Fibroblast of pulmonary artery (primary cell): ENCODE measurements around the gene OVCA2.

Experiments
- DNase-seq: peaks from one replicate; pipeline ENCODE4 v3.0.0-alpha.2; 2010; ENCODE audit warnings: low read depth
- H3K4me3 ChIP-seq: replicated peaks from 2 replicates; pipeline ENCODE4 v1.5.1; 2011; ENCODE audit warnings: low read depth, mild to moderate bottlenecking, control low read depth, low read length, moderate library complexity
- CTCF ChIP-seq: IDR thresholded peaks from 2 replicates; pipeline ENCODE4 v1.5.1; 2011; ENCODE audit warnings: mild to moderate bottlenecking, control low read depth, low read length, inconsistent platforms; ENCODE audit errors: missing control alignments

OVCA2 gene

DNA sequence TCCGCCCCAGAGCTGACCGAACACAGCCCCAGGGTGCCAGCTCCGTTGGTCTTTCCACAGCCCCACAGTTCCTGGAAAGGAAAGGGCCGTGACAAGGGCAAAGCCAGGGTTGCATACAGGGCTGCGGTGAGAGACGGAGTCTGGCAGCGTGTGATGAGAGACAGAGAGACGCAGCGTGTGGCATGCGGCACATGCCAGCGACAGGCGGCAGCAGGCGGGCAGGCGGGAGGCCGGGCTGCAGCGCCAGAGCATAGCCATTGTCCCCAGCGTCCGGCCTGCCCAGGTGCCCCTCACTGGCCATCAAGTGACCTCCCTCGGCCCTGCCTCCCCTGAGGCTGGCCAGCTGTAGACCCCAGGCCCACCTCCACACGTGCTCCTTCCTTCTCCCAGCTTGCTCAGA, 25.3 kb upstream of the OVCA2 start:
- no peak for TF ChIP-seq CTCF
- no peak for DNase-seq
- no peak overlapping the region for H3K4me3 ChIP-seq

GRCh38 chr17:2017274-2017941, 24.4 kb upstream of the OVCA2 start:
- no peak overlapping the region for H3K4me3 ChIP-seq
- TF ChIP-seq CTCF, result no peak
- DNase-seq, result no peak

DNA sequence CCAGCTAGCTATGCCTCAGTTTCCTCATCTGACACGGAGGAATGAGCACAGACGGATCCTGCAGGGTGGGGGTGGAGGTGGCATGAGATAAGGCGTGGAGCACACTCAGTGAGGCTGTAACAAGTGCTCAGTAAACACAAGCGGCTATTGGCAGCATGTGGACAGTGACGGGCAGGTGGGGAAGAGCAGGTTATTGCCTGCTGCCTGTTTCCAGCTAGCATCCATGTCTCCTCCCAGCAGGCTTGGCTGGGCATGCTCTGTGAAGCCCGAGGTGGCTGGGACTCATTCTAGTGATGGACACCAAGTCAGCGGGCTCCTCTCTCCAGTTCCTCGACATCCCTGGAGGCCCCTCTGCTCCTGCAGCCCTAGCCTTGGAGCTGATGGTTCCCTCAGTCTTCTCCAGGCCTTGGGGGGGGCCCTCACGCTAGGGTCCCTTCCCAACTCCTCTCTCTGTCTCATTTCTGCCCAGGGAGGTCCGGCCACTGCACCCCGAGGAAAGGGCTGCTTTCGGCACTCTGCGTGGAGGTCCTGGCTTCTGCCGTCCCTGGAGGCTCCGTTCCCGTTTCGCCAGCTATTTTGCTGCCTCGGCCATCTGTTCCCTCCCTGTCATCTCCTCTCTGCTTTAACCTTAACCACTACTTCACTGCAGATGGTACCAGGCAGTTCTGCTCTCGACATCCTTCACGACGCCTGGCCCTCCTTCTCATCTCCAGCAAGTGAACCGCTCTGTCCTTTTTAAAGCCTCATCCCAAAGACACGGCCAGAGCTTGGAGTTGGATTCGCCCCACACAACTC, 22.9 kb upstream of the OVCA2 start:
- TF ChIP-seq CTCF, result no peak
- H3K4me3 ChIP-seq, result no peak overlapping the region
- no peak for DNase-seq

GRCh38 chr17:2019723-2020122, 22.1 kb upstream of the OVCA2 start:
- no peak for TF ChIP-seq CTCF
- no peak for DNase-seq
- no peak overlapping the region for H3K4me3 ChIP-seq

- no peak for TF ChIP-seq CTCF
- no peak overlapping the region for H3K4me3 ChIP-seq
- DNase-seq, result no peak
Measured at GRCh38 chr17:2020721-2021120, 21.1 kb upstream of the OVCA2 start.

GRCh38 chr17:2022647-2023240, 19.1 kb upstream of the OVCA2 start:
- no peak for TF ChIP-seq CTCF
- no peak for DNase-seq
- no peak overlapping the region for H3K4me3 ChIP-seq
